HepG2 (cell line): ENCODE results near the gene TTC8. TPM values are rescaled to one million over a fixed set of nuclear protein-coding genes. Genes with fewer than 3 reads are reported as not detected.

Experiments
- CCDC6 ChIP-seq: sonication (generic); formaldehyde crosslinking; IDR thresholded peaks from 2 replicates; pipeline ENCODE4 v1.8.1; 2022; ENCODE audit warnings: mild to moderate bottlenecking, missing genetic modification reagents, moderate library complexity
- CREBL2 ChIP-seq: sonication (generic); formaldehyde crosslinking; IDR thresholded peaks from 2 replicates; pipeline ENCODE4 v1.8.1; 2023; ENCODE audit warnings: missing genetic modification reagents, mild to moderate bottlenecking, borderline replicate concordance
- ELF1 ChIP-seq: sonication (generic); formaldehyde crosslinking; IDR thresholded peaks from 2 replicates; pipeline ENCODE4 v1.4.0; 2020; ENCODE audit warnings: missing genetic modification reagents
- GATA4 ChIP-seq: sonication (generic); IDR thresholded peaks from 2 replicates; pipeline ENCODE4 v1.6.1; 2016; ENCODE audit warnings: antibody characterized with exemption, low read depth, borderline replicate concordance
- HDAC6 ChIP-seq: fragments of 200-600 bp; sonication (generic); IDR thresholded peaks from 2 replicates; pipeline ENCODE4 v1.7.0; 2017; ENCODE audit warnings: mild to moderate bottlenecking, antibody characterized with exemption, low read length, low read depth
- HOXA9 ChIP-seq: sonication (generic); formaldehyde crosslinking; IDR thresholded peaks from 2 replicates; pipeline ENCODE4 v1.8.1; 2022; ENCODE audit warnings: missing genetic modification reagents, mild to moderate bottlenecking, moderate library complexity, borderline replicate concordance
- KDM3A ChIP-seq: IDR thresholded peaks from 2 replicates; pipeline ENCODE4 v1.6.1; 2018; ENCODE audit warnings: low read depth, missing compliant biosample characterization
- NFATC3 ChIP-seq: sonication (generic); formaldehyde crosslinking; IDR thresholded peaks from 2 replicates; pipeline ENCODE4 v1.5.1; 2020; ENCODE audit warnings: mild to moderate bottlenecking, missing genetic modification reagents
- NFRKB ChIP-seq: fragments of 450-650 bp; IDR thresholded peaks from 2 replicates; pipeline ENCODE4 v1.6.1; 2017
- PHB2 ChIP-seq: fragments of 450-650 bp; IDR thresholded peaks from 2 replicates; pipeline ENCODE4 v1.6.1; 2018; ENCODE audit not compliant: partially characterized antibody
- RAD51 ChIP-seq: fragments of 450-650 bp; IDR thresholded peaks from 2 replicates; pipeline ENCODE4 v1.6.1; 2016; ENCODE audit warnings: borderline replicate concordance
- SIN3B ChIP-seq: fragments of 150-350 bp; IDR thresholded peaks from 2 replicates; pipeline ENCODE4 v1.6.1; 2014; ENCODE audit warnings: low read length
- SMYD3 ChIP-seq: sonication (generic); formaldehyde crosslinking; IDR thresholded peaks from 2 replicates; pipeline ENCODE4 v1.8.1; 2023; ENCODE audit warnings: mild to moderate bottlenecking, missing genetic modification reagents
- SYNCRIP ChIP-seq: fragments of 200-400 bp; formaldehyde crosslinking; IDR thresholded peaks from 2 replicates; pipeline ENCODE4 v1.6.1; 2018; ENCODE audit warnings: mild to moderate bottlenecking, low read depth, low read length; ENCODE audit not compliant: insufficient read depth
- TBP ChIP-seq: sonication (generic); formaldehyde crosslinking; IDR thresholded peaks from 2 replicates; pipeline ENCODE4 v1.5.0; 2020; ENCODE audit warnings: missing genetic modification reagents
- TCF7 ChIP-seq: sonication (generic); IDR thresholded peaks from 2 replicates; pipeline ENCODE4 v1.6.1; 2016; ENCODE audit warnings: antibody characterized with exemption, low read depth
- THYN1 ChIP-seq: sonication (generic); formaldehyde crosslinking; IDR thresholded peaks from 2 replicates; pipeline ENCODE4 v1.8.1; 2023; ENCODE audit warnings: low read depth, mild to moderate bottlenecking, moderate library complexity, missing genetic modification reagents, borderline replicate concordance
- ZBTB4 ChIP-seq: sonication (generic); formaldehyde crosslinking; IDR thresholded peaks from 2 replicates; pipeline ENCODE4 v1.4.0; 2020; ENCODE audit warnings: missing genetic modification reagents, mild to moderate bottlenecking, borderline replicate concordance
- ZKSCAN1 ChIP-seq: fragments of 150-350 bp; IDR thresholded peaks from 2 replicates; pipeline ENCODE4 v1.6.1; 2014; ENCODE audit warnings: low read length
- ZNF136 ChIP-seq: sonication (generic); formaldehyde crosslinking; IDR thresholded peaks from 2 replicates; pipeline ENCODE4 v1.8.1; 2022; ENCODE audit warnings: low read depth, mild to moderate bottlenecking, moderate library complexity, missing genetic modification reagents
- ZNF225 ChIP-seq: sonication (generic); formaldehyde crosslinking; IDR thresholded peaks from 2 replicates; pipeline ENCODE4 v1.4.0; 2020; ENCODE audit warnings: mild to moderate bottlenecking, missing genetic modification reagents
- ZNF484 ChIP-seq: sonication (generic); formaldehyde crosslinking; IDR thresholded peaks from 2 replicates; pipeline ENCODE4 v1.5.1; 2020; ENCODE audit warnings: mild to moderate bottlenecking, low read depth, missing genetic modification reagents, borderline replicate concordance
- ZNF562 ChIP-seq: sonication (generic); formaldehyde crosslinking; IDR thresholded peaks from 2 replicates; pipeline ENCODE4 v1.8.0; 2022; ENCODE audit warnings: missing genetic modification reagents, borderline replicate concordance
- ZNF674 ChIP-seq: sonication (generic); formaldehyde crosslinking; IDR thresholded peaks from 2 replicates; pipeline ENCODE4 v1.5.0; 2020; ENCODE audit warnings: low read depth, mild to moderate bottlenecking, missing genetic modification reagents
- ZNF720 ChIP-seq: sonication (generic); formaldehyde crosslinking; IDR thresholded peaks from 2 replicates; pipeline ENCODE4 v1.4.0; 2020; ENCODE audit warnings: missing genetic modification reagents
- ZNF770 ChIP-seq: sonication (generic); formaldehyde crosslinking; IDR thresholded peaks from 2 replicates; pipeline ENCODE4 v1.5.0; 2020; ENCODE audit warnings: mild to moderate bottlenecking, missing genetic modification reagents
- polyA plus RNA-seq, 8 experiments: library from polyadenylated mRNA; depleted of rRNA in 3 of 8; stranded (reverse) in 7 of 8; unstranded in 1 of 8; fragments of >200 nt; fragmentation: Illumina TruSeq in 4 of 8; extraction: Trizol in 4 of 8; gene quantifications; 2 replicates each; pipeline versions ENCODE4 v1.2.1 to v1.2.3, GENCODE V29; 2011 to 2016; ENCODE audit warnings: low read depth in 4 of 8, missing spikeins in 1 of 8, mixed read lengths in 1 of 8; ENCODE audit not compliant: insufficient read depth in 1 of 8
- total RNA-seq, 5 experiments: library from RNA; depleted of rRNA; stranded (reverse); fragments of >200 nt; fragmentation: Illumina TruSeq; extraction: Trizol; gene quantifications; 2 replicates each; pipeline ENCODE4 v1.2.3, GENCODE V29; 2016; ENCODE audit warnings: low read depth in 1 of 5

Gene TTC8
- total and polyA plus RNA-seq, 2 of the 13 experiments (the other 11 are each of a cell fraction or from before 2014, with no cell fraction given), result 13.8 to 15.2 TPM

- no peak for TF ChIP-seq HOXA9
- no peak for TF ChIP-seq ZNF562 (CRISPR knock-in tag)
- 0 out of 2 replicates have a peak, but pooled peaks have one; percentile 52 for TF ChIP-seq ZNF136
- TF ChIP-seq TCF7, result no peak
- TF ChIP-seq CREBL2 (CRISPR knock-in tag), result no peak
- TF ChIP-seq NFRKB, result no peak
- TF ChIP-seq THYN1 (CRISPR knock-in tag), result no peak
- no peak; the same call in 1 of the 2 replicates for TF ChIP-seq NFATC3 (CRISPR knock-in tag)
- TF ChIP-seq ELF1 (CRISPR knock-in tag), result peak; percentile 46; the same call in 1 of the 2 replicates
- 0 out of 2 replicates have a peak, but pooled peaks have one; percentile 68 for TF ChIP-seq TBP (CRISPR knock-in tag)
- no peak for TF ChIP-seq ZKSCAN1
- TF ChIP-seq KDM3A (CRISPR knock-in tag), result no peak
- peak; percentile 69; the same call in 1 of the 2 replicates for TF ChIP-seq ZBTB4 (CRISPR knock-in tag)
- no peak for TF ChIP-seq ZNF720 (CRISPR knock-in tag)
- 0 out of 2 replicates have a peak, but pooled peaks have one; percentile 19 for TF ChIP-seq SIN3B
- peak; percentile 95 for TF ChIP-seq ZNF225 (CRISPR knock-in tag)
- TF ChIP-seq GATA4, result no peak
- TF ChIP-seq ZNF484 (CRISPR knock-in tag), result no peak
- no peak for TF ChIP-seq ZNF674
- TF ChIP-seq HDAC6, result peak; percentile 97; the same call in 1 of the 2 replicates
- TF ChIP-seq PHB2, result no peak
- TF ChIP-seq ZNF770 (CRISPR knock-in tag), result peak; percentile 98
- peak; percentile 80; the same call in 1 of the 2 replicates for TF ChIP-seq CCDC6 (CRISPR knock-in tag)
- no peak for TF ChIP-seq SYNCRIP
- TF ChIP-seq SMYD3 (CRISPR knock-in tag), result no peak; the same call in 1 of the 2 replicates
- no peak for TF ChIP-seq RAD51
Observed at GRCh38 chr14:88824314-88825077, at the start of gene TTC8 (continued).
